Thoracic aorta (tissue), 2 donors: ENCODE data around the gene MTG1. TPM values are rescaled to one million over a fixed set of nuclear protein-coding genes. Genes with fewer than 3 reads are reported as not detected.

Experiments used
- ATAC-seq: fragments of 150-250 bp; one replicate; pipeline ENCODE4 v1.8.0; 2017; ENCODE audit warnings: low read depth; ENCODE audit not compliant: insufficient number of reproducible peaks, low FRiP score
- DNase-seq: peaks from one replicate; pipeline ENCODE4 v3.0.0-alpha.2; 2020; ENCODE audit warnings: low spot score
- H3K27ac ChIP-seq, 2 donors: fragments of 200-600 bp; sonication (generic); 1 replicate in 1 of 2; 2 replicates in 1 of 2; pipeline ENCODE4 v1.5.1; 2016; ENCODE audit warnings: mild to moderate bottlenecking in 2 of 2, moderate library complexity in 2 of 2
- H3K27me3 ChIP-seq: fragments of 200-600 bp; sonication (generic); replicated peaks from 2 replicates; pipeline ENCODE4 v1.6.0; 2016; ENCODE audit warnings: mild to moderate bottlenecking; ENCODE audit not compliant: insufficient read depth
- H3K36me3 ChIP-seq: fragments of 200-600 bp; sonication (generic); one replicate; pipeline ENCODE4 v1.5.1; 2016
- H3K4me1 ChIP-seq, 2 donors: fragments of 200-600 bp; sonication (generic); 1 replicate in 1 of 2; 2 replicates in 1 of 2; pipeline versions ENCODE4 v1.5.1 to v1.6.0; 2016; ENCODE audit warnings: low read depth in 2 of 2, mild to moderate bottlenecking in 1 of 2; ENCODE audit not compliant: control insufficient read depth in 1 of 2
- H3K4me3 ChIP-seq: fragments of 200-600 bp; sonication (generic); 2 replicates; pipeline ENCODE4 v1.5.1; 2016; ENCODE audit warnings: mild to moderate bottlenecking
- H3K9me3 ChIP-seq: fragments of 200-600 bp; sonication (generic); 2 replicates; pipeline ENCODE4 v1.5.1; 2016
- total RNA-seq, 2 donors: library from RNA; depleted of rRNA; stranded (reverse); fragments of >200 nt; gene quantifications; one replicate each; pipeline versions ENCODE4 v1.1.0 to v1.2.3, GENCODE V29; 2016
- TF ChIP-seq, protein P1 (sequence below): fragments of 200-600 bp; sonication (generic); IDR thresholded peaks from one replicate; pipeline ENCODE4 v1.5.1; 2019; ENCODE audit warnings: antibody characterized with exemption

The MTG1 gene
- total RNA-seq, 2 donors from 2014 or later: 18.0 to 18.6 TPM

DNA sequence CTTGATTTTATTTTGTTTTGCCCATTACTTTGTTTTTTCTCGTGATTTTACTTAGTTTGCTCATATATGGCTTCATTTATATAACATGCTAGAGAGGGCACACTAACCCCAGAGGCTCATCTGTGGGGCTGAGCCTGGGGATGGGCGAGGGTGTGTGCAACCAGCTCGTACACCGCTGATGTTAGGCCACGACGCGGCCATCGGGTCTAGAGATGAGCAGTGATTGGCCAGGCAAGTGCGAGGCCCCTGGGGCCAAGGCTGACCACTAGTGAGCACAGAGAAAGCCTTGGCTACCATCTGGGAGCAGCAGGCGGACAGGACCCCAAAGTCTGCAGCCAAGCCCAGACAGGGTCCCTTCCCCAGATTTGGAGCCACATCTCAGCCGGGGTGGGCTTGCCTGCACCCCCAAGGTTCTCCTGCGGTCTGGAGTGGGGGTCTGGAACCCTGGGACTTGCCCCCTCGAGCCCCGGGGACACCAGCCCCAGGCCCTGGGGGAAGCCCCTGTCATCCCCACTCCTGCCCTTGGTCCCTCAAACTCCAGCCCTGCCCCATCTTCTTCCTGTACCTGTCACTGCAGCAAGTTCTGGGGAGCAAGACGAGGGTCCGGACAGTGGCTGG, 39.9 kb upstream of the MTG1 start:
- TF ChIP-seq, protein P1, sequence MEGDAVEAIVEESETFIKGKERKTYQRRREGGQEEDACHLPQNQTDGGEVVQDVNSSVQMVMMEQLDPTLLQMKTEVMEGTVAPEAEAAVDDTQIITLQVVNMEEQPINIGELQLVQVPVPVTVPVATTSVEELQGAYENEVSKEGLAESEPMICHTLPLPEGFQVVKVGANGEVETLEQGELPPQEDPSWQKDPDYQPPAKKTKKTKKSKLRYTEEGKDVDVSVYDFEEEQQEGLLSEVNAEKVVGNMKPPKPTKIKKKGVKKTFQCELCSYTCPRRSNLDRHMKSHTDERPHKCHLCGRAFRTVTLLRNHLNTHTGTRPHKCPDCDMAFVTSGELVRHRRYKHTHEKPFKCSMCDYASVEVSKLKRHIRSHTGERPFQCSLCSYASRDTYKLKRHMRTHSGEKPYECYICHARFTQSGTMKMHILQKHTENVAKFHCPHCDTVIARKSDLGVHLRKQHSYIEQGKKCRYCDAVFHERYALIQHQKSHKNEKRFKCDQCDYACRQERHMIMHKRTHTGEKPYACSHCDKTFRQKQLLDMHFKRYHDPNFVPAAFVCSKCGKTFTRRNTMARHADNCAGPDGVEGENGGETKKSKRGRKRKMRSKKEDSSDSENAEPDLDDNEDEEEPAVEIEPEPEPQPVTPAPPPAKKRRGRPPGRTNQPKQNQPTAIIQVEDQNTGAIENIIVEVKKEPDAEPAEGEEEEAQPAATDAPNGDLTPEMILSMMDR: no peak
- no peaks in the 10 kb centered on the region for H3K27me3 ChIP-seq
- DNase-seq: no peak
- H3K4me3 ChIP-seq: no peak overlapping the region
- H3K4me1 ChIP-seq: peaks cover 3 to 21% of the 10 kb centered on the region in 2 donors
- no peaks in the 10 kb centered on the region for H3K9me3 ChIP-seq
- H3K27ac ChIP-seq: no peak overlapping the region
- no peak for ATAC-seq
- no peaks in the 10 kb centered on the region for H3K36me3 ChIP-seq

DNA sequence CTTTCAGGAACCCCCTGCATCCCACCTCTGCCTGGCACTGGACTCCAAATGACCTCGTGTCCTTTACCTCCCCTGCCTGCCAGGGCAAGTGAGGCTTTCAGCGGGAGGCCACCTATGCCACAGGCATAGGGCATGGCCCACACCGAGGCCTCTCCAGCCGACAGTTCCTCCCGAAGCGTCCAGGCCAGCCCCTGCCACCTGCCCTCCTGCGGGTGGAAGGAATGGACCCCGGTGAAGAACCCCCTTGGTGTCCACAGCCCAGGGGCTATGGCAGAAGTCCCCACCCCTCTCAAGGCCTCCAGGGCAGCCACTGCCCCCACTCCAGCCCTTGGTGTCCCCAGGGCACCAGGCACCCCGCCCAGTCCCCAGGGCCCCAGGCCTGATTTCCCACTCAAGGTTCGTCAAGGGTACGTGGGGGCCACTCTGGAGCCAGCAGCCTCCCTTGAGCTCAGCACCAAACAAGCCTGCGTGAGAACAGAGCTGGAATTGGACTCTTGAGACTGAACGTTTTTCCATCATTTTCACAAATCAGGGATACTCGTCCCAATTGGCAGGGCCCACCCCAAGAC, 39.2 kb upstream of the MTG1 start:
- no peak overlapping the region for H3K4me3 ChIP-seq
- ATAC-seq (no peak), DNase-seq (no peak)
- no peaks in the 10 kb centered on the region for H3K36me3 ChIP-seq
- peaks cover 3 to 21% of the 10 kb centered on the region in 2 donors for H3K4me1 ChIP-seq
- TF ChIP-seq, protein P1: no peak
- no peaks in the 10 kb centered on the region for H3K9me3 ChIP-seq
- H3K27ac ChIP-seq: no peak overlapping the region
- H3K27me3 ChIP-seq: no peaks in the 10 kb centered on the region

DNA sequence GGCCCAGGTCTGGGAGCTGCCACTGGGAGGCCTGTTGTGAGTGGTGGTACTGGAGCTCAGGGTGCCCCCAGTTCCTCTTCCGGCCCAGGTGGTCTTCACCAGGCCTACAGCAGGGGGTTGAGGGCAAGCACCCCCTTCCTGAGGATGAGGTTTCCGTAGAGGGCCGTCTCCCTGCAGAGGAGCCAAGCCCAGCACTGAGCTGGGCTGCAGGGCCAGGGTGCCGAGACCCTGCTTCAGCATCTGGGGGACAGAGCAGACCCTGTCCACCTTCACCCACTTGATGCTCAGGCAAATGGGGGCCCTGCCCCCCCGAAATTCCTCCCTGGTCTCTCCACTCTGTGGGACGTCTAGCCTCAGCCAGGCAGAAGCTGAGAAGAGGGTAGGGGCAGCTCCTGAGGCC, 38.7 kb upstream of the MTG1 start:
- Histone ChIP-seq H3K4me1 (peaks cover 3 to 21% of the 10 kb centered on the region in 2 donors), H3K27me3 (no peaks in the 10 kb centered on the region), H3K4me3 (no peak overlapping the region), H3K9me3 (no peaks in the 10 kb centered on the region), H3K36me3 (no peaks in the 10 kb centered on the region), H3K27ac (no peak overlapping the region)
- no peak for ATAC-seq
- TF ChIP-seq, protein P1: no peak
- no peak for DNase-seq

DNA sequence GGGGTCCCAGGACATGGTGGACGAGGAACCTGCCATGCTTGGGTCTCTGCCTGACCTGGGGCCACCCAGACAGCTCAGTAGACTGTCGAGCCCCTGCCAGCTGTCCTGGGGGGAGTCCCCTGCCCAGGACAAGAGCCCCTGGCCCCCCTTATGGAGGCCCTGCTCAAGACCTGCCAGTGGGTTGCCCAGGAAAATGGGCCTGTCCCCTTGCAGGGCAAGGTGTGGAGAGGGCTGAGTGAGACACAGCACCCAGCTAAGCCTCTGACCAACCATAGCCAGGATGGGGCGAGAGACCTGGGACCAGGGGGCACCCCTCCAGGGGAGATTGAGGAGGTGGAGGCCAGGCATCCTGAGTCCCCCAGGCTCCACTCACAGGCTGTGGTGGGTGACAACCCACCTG, 38.0 kb upstream of the MTG1 start:
- DNase-seq (no peak), ATAC-seq (no peak)
- Histone ChIP-seq H3K4me1 (peaks cover 3 to 21% of the 10 kb centered on the region in 2 donors), H3K27ac (no peak overlapping the region), H3K4me3 (no peak overlapping the region), H3K36me3 (no peaks in the 10 kb centered on the region), H3K9me3 (no peaks in the 10 kb centered on the region), H3K27me3 (no peaks in the 10 kb centered on the region)
- TF ChIP-seq, protein P1: no peak

DNA sequence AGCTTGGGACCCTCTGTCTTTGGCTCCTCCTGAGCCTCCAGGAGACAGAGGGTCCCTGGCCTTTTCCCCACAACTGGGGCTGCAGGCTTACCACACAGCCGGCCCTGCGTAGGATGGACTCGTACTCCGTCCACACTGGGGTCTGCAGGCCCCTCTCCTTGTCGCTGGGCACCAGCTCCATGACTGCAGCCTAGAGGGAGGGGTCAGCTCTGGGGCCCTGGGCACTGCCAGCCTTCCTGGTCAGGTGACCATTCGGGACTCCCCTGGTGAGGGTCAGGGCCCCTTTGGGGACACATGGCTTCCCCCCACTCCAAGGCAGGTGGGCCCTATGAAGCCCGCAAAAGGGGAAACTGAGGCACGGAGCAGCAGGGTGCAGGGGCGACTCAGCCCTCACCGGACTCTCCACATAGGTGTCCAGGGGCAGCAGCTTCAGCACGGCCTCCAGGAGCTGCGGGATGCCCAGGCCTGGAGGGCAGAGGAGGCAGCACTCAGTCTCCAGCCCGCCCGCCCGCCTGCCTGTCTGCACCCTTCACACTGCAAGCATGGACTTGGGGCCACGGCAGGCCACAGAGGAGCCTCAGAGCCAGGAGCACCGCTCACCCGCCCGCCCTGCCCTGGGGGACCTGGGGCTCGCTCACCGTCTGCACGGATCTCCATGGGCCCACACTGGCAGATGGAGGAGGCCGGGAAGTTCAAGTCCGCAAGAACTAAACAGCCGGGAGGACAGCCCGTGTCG, 37.2 kb upstream of the MTG1 start:
- Histone ChIP-seq H3K27me3 (no peaks in the 10 kb centered on the region), H3K9me3 (no peaks in the 10 kb centered on the region), H3K27ac (no peak overlapping the region), H3K4me1 (peaks cover 3 to 21% of the 10 kb centered on the region in 2 donors), H3K4me3 (peak overlapping the region; percentile 81), H3K36me3 (no peaks in the 10 kb centered on the region)
- TF ChIP-seq, protein P1: no peak
- no peak for DNase-seq
- ATAC-seq: no peak
